Measurements from ENCODE around the gene WAC.

GRCh38 chr10:28592953-28593352, 60.0 kb downstream of the WAC start:
- no peak for TF ChIP-seq POLR2A (IDR thresholded peaks at IDR 0.05; ENCODE audit: extremely low read depth, insufficient read length)
- no peak for TF ChIP-seq CTCF (IDR thresholded peaks at IDR 0.05; ENCODE audit: low read depth, low read length)
